Glutamatergic neuron (in vitro differentiated cells): ENCODE data around the gene NLRP9. TPM values are rescaled to one million over a fixed set of nuclear protein-coding genes. Genes with fewer than 3 reads are reported as not detected.
"Not testable (repeated sequence)": the region's sequence is repeated elsewhere in the genome, so short reads cannot be mapped to it uniquely, and the experiment has no call there.

Source experiments
- DNase-seq: peaks from one replicate; pipeline ENCODE4 v3.0.0; 2022
- H3K27ac Mint-ChIP-seq: one replicate; pipeline ENCODE4 v1.8.0; 2020; ENCODE audit warnings: mild to moderate bottlenecking, mixed read lengths, inconsistent platforms; ENCODE audit not compliant: unreplicated experiment
- H3K27me3 Mint-ChIP-seq: one replicate; pipeline ENCODE4 v1.8.0; 2020; ENCODE audit warnings: mild to moderate bottlenecking, moderate library complexity, mixed read lengths, inconsistent platforms; ENCODE audit not compliant: unreplicated experiment
- H3K36me3 Mint-ChIP-seq: one replicate; pipeline ENCODE4 v1.8.0; 2020; ENCODE audit warnings: mild to moderate bottlenecking, mixed read lengths, inconsistent platforms; ENCODE audit not compliant: unreplicated experiment
- H3K4me1 Mint-ChIP-seq: one replicate; pipeline ENCODE4 v1.8.0; 2020; ENCODE audit warnings: mild to moderate bottlenecking, low read depth, mixed read lengths, inconsistent platforms; ENCODE audit not compliant: unreplicated experiment
- H3K4me3 Mint-ChIP-seq: one replicate; pipeline ENCODE4 v1.8.0; 2020; ENCODE audit warnings: mild to moderate bottlenecking, mixed read lengths, inconsistent platforms; ENCODE audit not compliant: unreplicated experiment
- H3K9me3 Mint-ChIP-seq: one replicate; pipeline ENCODE4 v1.8.0; 2020; ENCODE audit warnings: mild to moderate bottlenecking, moderate library complexity, mixed read lengths, inconsistent platforms; ENCODE audit not compliant: unreplicated experiment
- CTCF ChIP-seq: fragments of 200-600 bp; sonication (generic); IDR thresholded peaks from one replicate; pipeline ENCODE4 v1.5.0; 2021; ENCODE audit not compliant: partially characterized antibody, unreplicated experiment
- long read RNA-seq: library from polyadenylated mRNA; unstranded; transcript quantifications from one replicate; pipeline ENCODE4 v2.0.0, GENCODE V29; 2020; ENCODE audit not compliant: unreplicated experiment
- total RNA-seq: library from RNA; stranded (reverse); fragmentation: NEBNext Ultra II Directional; extraction: Animal tissue kit (Norgen Biotek cat#: 25700); gene quantifications from one replicate; pipeline ENCODE4 v1.2.1, GENCODE V29; 2021; ENCODE audit not compliant: unreplicated experiment

NLRP9 gene
- total RNA-seq = not detected
- long read RNA-seq = 0 reads

- Mint-ChIP-seq H3K4me1 (no peaks in the 10 kb centered on the region), H3K4me3 (no peak within 1 kb of the TSS), H3K36me3 (peaks cover 6% of the 10 kb centered on the region), H3K27ac (no peak within 1 kb of the TSS), H3K27me3 (no peaks in the 10 kb centered on the region), H3K9me3 (no peaks in the 10 kb centered on the region)
- DNase-seq = no peak
- TF ChIP-seq CTCF = no peak
These were observed at the start of gene NLRP9 for GRCh38 chr19:55738302-55738701. Gene NLRP9 (minus strand): TSS chr19:55738402. CDS start chr19:55738374, 28 bp downstream.

- Mint-ChIP-seq H3K4me3 (no peak overlapping the region), H3K36me3 (peaks cover 10% of the 10 kb centered on the region)
These were observed 42.9 kb upstream of the NLRP9 start for GRCh38 chr19:55781112-55781511.

GRCh38 chr19:55778331-55778730 lies 40.1 kb upstream of the NLRP9 start:
- H3K4me1 Mint-ChIP-seq = no peaks in the 10 kb centered on the region
- no peak for TF ChIP-seq CTCF
- H3K27me3 Mint-ChIP-seq = no peaks in the 10 kb centered on the region
- H3K9me3 Mint-ChIP-seq = peaks cover 6% of the 10 kb centered on the region
- DNase-seq = no peak
- H3K27ac Mint-ChIP-seq = no peak overlapping the region
- no peak overlapping the region for H3K4me3 Mint-ChIP-seq
- peaks cover 5% of the 10 kb centered on the region for H3K36me3 Mint-ChIP-seq

More at GRCh38 chr19:55781112-55781511, 42.9 kb upstream of the NLRP9 start:
- H3K27ac Mint-ChIP-seq = no peak overlapping the region
- no peaks in the 10 kb centered on the region for H3K4me1 Mint-ChIP-seq
- no peaks in the 10 kb centered on the region for H3K27me3 Mint-ChIP-seq
- peaks cover 11% of the 10 kb centered on the region for H3K9me3 Mint-ChIP-seq
- no peak for TF ChIP-seq CTCF
- DNase-seq = no peak

- peaks cover 5% of the 10 kb centered on the region for H3K36me3 Mint-ChIP-seq
- H3K4me1 Mint-ChIP-seq = no peaks in the 10 kb centered on the region
- peaks cover 5% of the 10 kb centered on the region for H3K9me3 Mint-ChIP-seq
- H3K27me3 Mint-ChIP-seq = no peaks in the 10 kb centered on the region
- no peak for DNase-seq
- no peak overlapping the region for H3K4me3 Mint-ChIP-seq
- no peak for TF ChIP-seq CTCF
- no peak overlapping the region for H3K27ac Mint-ChIP-seq
These were observed 39.3 kb upstream of the NLRP9 start for GRCh38 chr19:55777528-55777927.

- not testable (repeated sequence) for H3K4me1 Mint-ChIP-seq
These were observed 31.4 kb upstream of the NLRP9 start for GRCh38 chr19:55769632-55770031.

GRCh38 chr19:55768818-55769217 lies 30.6 kb upstream of the NLRP9 start, which contains the start of gene RFPL4AL1:
Gene RFPL4AL1 (plus strand): TSS chr19:55769118. CDS start chr19:55771805, 2,687 bp downstream.
- not testable (repeated sequence) for H3K4me1 Mint-ChIP-seq, H3K36me3 Mint-ChIP-seq, H3K27ac Mint-ChIP-seq, DNase-seq, H3K27me3 Mint-ChIP-seq, H3K4me3 Mint-ChIP-seq
- H3K9me3 Mint-ChIP-seq = peaks cover 14% of the 10 kb centered on the region

More at GRCh38 chr19:55769632-55770031, 31.4 kb upstream of the NLRP9 start:
- H3K27ac Mint-ChIP-seq, H3K4me3 Mint-ChIP-seq, DNase-seq, H3K27me3 Mint-ChIP-seq, H3K36me3 Mint-ChIP-seq: not testable (repeated sequence)
- H3K9me3 Mint-ChIP-seq = peaks cover 14% of the 10 kb centered on the region
